Liver (tissue), 3 donors: Measurements from ENCODE around the gene DNAJC4.

ENCODE experiments used
- ATF3 ChIP-seq: IDR thresholded peaks from 2 replicates; pipeline ENCODE4 v1.6.1; 2016; ENCODE audit warnings: antibody characterized with exemption
- CTCF ChIP-seq: fragments of 150-350 bp; IDR thresholded peaks from 2 replicates; pipeline ENCODE4 v1.5.1; 2017; ENCODE audit warnings: improper control_type of control experiment, low read depth, low read length; ENCODE audit not compliant: missing input control
- GABPA ChIP-seq, 2 donors: IDR thresholded peaks in 1 of 2; conservative IDR thresholded peaks in 1 of 2; 2 replicates each; pipeline ENCODE4 v1.6.1; 2016; ENCODE audit warnings: antibody characterized with exemption in 2 of 2, mild to moderate bottlenecking in 1 of 2, moderate library complexity in 1 of 2
- HNF4G ChIP-seq: IDR thresholded peaks from 2 replicates; pipeline ENCODE4 v1.6.1; 2016; ENCODE audit warnings: antibody characterized with exemption
- MAX ChIP-seq: IDR thresholded peaks from 2 replicates; pipeline ENCODE4 v1.6.1; 2016; ENCODE audit warnings: antibody characterized with exemption
- NR2F2 ChIP-seq: IDR thresholded peaks from 2 replicates; pipeline ENCODE4 v1.6.1; 2016; ENCODE audit warnings: antibody characterized with exemption
- RAD21 ChIP-seq, 2 donors: IDR thresholded peaks; 2 replicates each; pipeline ENCODE4 v1.6.1; 2016; ENCODE audit warnings: antibody characterized with exemption in 2 of 2, mild to moderate bottlenecking in 2 of 2
- SP1 ChIP-seq: IDR thresholded peaks from 2 replicates; pipeline ENCODE4 v1.6.1; 2018; ENCODE audit warnings: antibody characterized with exemption, mild to moderate bottlenecking
- TAF1 ChIP-seq: conservative IDR thresholded peaks from 2 replicates; pipeline ENCODE4 v1.6.1; 2016; ENCODE audit warnings: antibody characterized with exemption, mild to moderate bottlenecking
- YY1 ChIP-seq: IDR thresholded peaks from 2 replicates; pipeline ENCODE4 v1.6.1; 2016; ENCODE audit warnings: antibody characterized with exemption, mild to moderate bottlenecking
- donor health status: healthy.
- donor health status: healthy.

DNA sequence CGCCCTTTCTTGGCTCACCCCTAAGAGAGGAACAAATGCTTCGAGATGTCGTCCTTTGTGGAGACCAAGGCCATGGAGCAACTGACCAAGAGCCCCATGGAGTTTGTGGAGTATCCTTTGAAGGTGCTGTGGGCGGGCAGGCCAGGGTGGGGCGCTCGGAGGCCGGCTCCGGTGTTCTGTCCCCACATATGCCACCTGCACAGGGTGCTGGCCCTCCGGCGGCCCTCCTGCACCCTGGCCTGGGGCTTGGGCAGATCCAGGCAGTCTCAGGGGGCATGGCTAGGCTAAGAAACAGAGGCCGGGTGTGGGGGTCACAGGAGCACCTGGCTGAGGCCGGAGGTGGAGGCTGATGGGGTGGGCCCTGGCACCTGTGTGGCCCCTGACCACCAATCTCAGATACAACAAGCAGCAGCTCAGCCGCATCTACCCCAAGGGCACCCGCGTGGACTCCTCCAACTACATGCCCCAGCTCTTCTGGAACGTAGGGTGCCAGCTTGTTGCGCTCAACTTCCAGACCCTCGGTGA lies 31.3 kb downstream of the DNAJC4 start:
- TF ChIP-seq MAX (no peak), ATF3 (no peak), CTCF (no peak), HNF4G (no peak), YY1 (no peak), RAD21 (IDR thresholded peaks at IDR 0.05) (no peak), TAF1 (no peak), GABPA (IDR thresholded peaks at IDR 0.05 in 1 of 2, conservative IDR thresholded peaks at IDR 0.05 in 1 of 2) (no peak), SP1 (no peak), NR2F2 (no peak)
